Measurements from ENCODE around the gene RAB43.
"Not testable (repeated sequence)": the region's sequence is repeated elsewhere in the genome, so short reads cannot be mapped to it uniquely, and the experiment has no call there.

The RAB43 gene

DNA sequence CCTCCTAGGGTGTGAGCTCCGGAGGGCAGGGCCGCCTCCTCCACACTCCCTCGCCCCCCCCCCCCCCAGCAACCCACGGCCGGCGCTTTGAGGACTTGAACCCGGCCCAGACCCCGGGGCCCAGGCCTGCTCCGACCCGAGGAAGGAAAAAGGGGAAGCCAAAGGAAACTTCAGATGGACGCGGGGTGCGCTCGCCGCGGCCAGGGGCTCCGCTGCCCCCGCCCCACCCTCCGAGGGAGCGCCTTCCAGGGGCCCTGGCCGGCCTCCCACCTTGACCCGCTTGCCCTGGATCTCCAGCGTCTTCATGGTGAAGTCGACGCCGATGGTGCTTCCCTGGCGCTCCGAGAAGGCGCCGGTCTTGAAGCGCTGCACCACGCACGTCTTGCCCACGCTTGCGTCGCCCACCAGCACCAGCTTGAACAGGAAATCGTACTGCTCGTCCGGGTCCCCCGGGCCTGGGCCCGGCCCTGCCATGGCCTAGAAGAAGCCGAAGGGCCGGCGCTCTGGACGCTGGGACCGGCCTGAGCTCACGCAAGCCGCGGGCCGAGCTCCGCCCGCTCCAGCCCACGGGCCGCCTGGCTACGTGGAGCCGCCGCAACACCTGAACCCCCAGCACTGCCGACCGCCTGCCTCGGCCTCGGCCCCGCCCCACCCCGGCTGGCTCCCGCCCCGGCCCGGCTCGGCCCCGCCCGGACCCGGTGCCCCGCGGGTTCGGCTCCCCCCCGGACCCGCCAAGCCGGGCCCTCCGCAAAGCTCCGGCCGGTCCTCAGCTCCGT lies 400 bp downstream of the RAB43 start:
- DNase-seq = peak; percentile 36

DNA sequence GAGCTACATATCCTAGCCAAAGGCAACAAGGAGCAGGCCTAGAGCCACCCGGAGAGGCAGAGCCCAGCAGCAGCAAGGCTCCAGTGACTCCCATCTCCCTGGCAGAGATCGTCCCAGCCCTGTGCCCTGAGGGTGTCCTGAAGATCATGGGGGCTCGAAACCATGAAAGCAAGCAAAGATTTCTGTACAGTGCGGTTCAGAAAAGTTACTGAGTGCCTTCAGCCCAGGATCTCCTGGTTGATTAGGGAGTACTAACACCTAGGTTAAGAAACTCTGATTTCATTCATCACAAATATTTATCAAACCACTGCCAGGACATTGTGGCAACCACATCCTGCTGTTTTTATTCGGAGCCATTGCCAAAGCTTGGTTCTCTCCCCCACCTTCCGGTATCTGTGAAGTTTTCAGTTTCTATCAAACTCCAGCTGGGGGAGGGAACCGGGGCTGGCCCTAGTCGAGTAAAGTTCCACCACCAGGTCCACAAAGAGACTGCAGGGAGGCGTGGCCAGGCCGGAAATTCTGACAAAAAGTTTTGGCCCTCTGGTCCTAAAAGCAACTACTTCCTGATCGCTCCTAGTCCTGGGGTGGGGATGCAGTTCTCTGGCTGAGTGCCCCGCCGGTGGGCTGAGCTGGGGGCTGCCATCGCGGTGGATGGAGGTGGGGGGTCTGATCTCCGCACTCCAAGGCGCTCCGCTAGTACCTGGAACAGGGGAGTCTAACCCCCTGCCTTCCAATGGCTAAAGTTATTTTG lies 1.2 kb downstream of the RAB43 start:
- peak; percentile 96 for DNase-seq

DNA sequence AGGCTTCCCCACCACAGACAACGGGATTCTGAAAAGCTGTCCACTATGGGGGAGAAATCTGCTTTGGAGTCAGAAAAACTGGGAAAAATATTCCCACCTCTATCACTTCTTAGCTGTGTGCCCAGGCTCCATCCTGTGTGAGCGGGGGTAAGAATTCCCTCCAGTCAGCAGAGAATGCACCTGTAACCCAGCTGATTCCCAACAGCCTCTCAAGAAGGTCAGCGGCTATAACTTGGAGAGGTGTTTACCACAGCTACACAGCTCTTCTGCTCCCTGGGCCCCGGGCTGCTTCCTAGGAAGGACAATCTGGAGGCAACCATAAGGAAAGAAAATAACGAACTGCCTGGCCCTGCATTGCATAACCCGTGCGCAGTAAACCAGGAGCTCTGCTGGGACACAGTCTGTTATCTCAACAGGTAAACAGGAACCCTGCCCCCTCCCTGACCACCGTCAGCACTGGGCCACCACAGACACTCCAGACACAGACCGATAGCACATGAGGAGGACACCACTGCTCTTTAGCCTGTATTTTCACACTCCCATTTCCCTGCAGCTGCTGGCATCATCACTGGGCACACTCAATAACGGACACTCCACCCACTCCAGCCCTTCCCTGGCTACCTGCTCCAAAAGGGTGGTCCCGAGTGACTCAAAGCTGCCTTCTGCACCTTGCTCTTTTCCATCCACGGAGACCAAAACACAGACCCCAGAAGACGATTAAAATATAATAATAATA lies 2.1 kb downstream of the RAB43 start:
- DNase-seq = no peak

DNA sequence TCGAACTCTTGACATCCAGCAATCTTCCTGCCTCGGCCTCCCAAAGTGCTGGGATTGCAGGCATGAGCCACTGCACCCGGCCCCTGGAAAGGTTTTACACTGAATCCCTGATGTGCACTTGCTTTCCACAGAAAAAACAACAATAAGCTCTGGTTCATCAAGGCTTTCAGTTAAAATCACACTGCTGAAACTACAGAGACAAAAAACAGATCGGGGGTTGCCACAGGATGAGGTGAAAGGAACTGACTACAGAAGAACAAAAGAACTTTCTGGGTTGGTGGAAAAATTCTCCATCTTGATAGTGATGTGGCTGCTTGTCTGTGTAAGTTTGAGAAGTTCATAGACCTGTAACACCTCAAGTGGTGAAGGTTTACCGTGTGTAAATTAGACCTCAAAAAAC lies 2.9 kb downstream of the RAB43 start:
- DNase-seq = no peak

DNA sequence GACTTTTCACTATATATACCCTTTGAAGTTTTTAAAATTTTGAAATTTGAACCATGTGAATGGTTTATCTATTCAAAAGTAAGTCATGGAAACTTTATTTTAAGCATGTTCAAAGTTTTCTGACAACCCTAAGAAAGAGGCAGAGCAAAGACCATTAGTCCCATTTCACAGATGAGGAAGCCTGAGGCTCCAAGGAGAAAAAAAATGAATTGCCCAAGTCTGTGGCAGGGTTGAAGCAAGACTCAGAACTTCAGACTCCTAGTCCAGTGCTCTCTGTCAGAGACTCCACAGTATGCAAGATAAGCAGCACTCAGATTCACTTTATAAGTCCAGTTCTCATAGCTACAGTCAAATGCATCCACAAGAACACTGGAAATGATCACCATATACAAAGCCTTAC lies 4.5 kb downstream of the RAB43 start:
- DNase-seq = no peak

DNA sequence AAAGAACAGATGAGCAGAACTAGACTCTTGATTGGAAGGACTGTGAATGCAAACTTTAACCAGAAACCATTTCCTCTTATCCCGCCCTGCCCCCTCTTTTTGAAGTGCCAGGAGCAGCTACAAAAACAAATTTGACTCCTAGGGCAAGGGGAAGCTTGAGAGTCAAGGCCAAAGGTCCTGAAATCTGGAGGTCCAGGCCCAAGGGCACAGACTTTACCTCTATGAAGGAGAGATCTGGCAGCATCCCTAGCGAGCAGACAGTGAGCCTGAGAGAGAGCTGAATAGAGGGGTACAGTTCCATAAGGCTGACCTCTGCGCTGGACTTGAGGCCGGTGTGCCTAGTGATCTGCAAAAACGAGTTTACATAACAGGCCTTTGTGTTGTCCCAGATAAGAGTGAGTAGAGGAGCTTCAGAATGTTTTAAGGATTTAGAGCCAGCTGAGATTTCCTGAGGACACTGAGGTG lies 5.1 kb downstream of the RAB43 start:
- DNase-seq = no peak

DNA sequence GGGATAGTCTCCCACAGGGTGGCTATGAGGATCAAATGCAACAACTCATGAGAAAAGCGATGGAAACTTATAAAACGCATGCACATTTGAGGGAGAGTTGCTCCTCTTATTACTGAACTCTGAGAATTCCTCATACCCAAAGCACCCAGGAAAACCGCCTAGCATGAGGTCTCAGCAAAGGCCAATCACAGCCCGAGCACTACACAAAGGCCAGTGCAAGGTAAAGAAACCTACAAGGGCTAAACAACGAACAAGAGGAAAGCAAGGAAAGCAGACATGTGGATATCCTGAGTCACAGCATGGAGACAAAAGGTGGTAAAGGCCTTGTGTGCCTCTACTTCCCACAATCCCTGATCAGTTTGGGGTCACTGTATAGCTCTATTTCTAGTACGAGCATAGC lies 7.1 kb downstream of the RAB43 start:
- DNase-seq = no peak

DNA sequence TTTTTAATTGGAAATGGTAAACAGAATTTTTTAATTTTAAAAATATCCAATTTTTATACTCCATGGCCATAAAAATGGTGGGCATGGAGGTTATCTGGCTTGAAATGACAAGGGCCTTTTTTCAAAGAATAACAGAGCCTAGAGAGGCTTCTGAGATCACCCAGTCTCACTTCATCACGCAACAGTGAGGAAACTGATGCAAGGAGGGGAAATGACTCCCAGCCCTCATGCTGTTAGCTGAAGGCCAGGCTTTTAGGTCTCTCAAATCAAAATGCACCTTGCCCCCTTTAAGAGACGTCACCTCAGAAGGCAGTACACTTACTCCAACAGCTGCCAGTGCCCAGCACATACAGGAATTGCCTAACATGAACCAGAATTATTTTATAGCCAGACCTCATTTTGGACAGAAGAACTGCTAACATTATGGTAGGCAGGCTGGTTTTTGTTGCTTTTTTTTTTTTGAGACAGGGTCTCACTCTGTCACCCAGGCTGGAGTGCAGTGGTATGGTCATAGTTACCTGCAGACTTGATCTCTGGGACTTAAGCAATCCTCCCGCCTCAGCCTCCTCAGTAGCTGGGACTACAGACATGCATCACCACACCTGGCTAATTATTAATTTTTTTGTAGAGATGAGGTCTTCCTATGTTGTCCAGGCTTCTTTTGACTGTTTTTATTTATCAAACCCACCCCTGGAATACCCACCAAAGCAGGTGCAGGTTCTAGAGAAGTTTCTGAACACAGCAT lies 9.1 kb downstream of the RAB43 start:
- peak; percentile 15 for DNase-seq

DNA sequence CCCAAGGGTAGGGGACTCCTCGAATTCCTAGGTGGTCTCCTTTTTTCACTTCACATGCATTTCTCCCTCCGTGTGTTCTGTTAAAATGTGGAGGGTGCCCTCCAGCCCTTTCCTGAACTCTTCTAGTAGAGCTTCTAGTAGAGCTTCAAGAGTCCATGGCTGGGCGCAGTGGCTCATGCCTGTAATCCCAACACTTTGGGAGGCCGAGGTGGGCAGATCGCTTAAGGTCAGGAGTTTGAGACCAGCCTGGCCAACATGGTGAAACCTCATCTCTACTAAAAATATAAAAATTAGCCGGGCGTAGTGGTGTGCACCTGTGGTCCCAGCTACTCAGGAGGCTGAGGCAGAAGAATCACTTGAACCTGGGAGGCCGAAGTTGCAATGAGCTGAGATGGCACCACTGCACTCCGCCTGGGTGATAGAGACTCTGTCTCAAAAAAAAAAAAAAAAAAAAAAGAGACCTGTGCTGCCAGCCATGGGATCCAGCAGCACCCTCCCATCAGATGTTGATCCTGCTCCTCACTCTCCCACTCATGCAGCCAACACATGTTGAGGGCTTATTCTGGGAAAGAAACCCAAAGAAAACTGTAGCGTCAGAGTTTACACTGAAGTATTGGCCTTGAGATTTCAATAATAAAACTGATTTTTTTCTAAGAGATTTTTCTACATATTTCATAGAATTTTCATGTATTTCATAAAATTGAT lies 10.4 kb downstream of the RAB43 start:
- DNase-seq = not testable (repeated sequence)

DNA sequence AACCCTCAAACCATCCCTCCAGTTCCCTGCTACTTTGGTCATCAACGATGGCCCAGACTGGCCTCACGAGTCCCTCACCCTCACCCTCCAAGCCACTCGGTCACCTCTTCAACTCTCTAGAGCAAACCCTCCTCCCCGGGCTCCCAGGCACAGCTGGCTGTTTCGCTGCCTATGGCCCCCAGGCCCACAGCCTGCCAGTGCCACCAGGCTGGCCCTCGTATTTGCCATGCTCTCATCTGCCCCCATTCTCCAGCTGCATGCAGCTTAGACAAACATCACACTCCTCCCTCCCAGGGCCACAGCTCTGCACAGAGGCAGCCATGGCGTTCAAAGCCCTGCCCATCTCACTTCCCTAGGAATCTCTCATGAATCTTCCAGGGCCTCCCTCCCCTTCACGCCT lies 13.8 kb downstream of the RAB43 start:
- DNase-seq = no peak

DNA sequence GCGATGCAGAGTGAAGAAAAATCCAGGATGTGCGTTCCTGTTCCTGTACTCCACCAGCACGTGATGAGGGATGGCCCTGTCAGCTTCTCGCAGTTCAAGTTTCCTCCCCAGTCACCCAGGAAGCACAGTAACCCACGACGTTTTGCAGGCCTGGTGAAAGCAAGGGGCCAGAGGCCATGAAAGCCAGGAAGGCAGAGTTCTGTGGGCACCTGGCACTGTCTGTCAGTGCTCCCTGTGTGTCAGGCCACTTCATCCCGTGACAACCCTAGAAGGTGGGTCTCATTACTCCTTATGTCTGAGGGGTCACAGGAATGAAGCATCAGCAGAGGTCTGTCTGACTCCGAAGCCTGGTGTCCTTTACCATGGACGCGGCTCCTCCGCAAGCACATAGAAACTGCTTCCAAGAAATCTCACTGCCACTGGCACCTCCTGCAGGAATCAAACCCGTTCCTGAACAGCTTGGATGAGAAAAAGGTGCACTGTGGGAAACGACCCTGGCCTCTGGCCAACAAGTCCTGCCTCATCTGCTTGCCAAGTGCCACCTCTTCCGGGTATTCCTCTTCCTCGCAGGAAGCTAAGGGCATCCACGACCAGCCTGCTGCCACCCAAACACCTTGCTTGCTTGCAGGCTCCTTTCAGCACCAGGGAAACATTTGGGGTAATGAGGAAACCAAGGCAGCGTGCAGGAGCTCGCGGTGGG lies 14.6 kb downstream of the RAB43 start:
- DNase-seq = no peak

DNA sequence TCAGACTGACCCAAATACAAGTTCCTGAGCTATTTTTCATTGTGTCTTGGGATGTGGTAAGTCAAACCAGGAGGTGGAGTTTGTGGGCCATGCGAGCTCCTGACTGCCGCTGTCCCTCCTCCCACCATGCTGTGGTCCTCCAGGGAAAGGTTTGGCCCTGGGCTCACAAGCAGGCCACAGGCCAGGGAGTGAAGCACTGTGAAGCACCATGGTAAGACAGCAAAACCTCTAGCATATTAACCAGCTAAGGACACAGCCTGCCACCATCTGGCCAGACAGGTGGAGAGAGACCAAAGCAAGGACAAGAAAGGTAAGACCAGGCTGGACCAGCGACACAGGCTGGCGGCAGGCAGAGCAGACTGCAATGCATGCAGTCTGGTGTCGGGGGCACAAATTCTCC lies 15.3 kb downstream of the RAB43 start:
- no peak for DNase-seq

DNA sequence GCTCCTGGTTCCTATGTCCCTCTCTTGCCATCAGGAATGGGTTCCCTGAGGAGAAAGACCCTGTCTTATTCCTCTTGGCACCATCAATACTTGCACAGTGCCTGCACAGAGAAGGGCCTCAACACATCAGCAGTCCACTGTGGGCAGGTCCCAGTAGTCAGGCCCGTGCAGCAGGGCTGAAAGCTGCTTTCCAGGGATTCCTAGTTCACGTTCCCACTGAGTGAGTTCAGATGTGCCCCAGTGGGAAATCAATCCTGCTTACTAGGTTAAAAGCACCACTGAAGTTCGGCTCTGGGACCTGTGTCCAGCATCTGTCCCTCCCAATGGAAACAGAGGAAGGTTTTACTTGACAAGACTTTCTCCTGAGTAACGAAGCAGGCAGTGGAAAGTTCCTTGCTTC lies 15.7 kb downstream of the RAB43 start:
- DNase-seq = no peak

DNA sequence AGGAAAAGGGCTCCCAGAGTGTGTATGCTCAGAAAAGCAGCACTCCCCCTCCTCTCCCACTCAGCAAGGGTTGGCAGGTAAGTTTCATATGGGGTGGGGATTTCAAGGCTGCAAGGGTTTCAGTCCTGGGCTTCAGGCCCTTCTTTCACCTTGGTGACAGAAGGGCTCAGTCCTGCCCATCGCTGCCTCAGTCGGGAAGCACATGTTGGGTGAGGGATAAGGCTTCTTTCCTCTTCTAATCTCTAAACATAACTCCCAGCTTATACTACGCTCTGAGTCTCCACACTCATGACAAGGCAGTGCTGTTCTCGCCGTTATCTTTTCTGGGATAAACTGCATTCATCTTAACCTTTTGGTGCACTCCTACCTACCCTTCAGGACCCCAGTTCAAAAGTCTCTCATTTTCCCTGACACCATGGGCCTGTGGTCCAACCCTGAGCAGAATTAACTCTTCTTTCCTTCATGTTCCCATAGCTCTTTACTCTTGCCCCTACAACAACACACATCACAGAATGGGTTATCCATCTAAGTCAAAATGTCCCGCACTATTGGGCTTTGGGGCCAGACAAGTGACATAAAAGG lies 17.0 kb downstream of the RAB43 start:
- DNase-seq = no peak

DNA sequence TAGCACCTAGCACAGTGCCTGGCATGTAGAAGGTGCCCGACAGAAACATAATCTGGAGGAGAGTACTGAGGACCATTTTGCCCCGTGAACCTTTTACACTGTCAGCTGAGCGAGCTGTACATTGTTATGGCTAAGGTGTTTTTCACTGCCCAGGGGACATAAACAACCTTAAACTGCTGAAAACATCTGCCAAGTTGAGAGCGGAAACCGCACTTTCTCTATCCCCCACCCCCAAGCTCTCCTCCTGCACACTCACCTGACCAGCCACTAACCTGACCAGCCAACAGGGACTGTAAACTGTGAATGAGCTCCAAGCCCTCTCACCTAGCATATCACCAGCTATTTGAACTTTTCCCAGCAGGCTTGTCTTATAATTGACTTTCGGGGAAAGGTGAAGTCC lies 17.6 kb downstream of the RAB43 start:
- no peak for DNase-seq

DNA sequence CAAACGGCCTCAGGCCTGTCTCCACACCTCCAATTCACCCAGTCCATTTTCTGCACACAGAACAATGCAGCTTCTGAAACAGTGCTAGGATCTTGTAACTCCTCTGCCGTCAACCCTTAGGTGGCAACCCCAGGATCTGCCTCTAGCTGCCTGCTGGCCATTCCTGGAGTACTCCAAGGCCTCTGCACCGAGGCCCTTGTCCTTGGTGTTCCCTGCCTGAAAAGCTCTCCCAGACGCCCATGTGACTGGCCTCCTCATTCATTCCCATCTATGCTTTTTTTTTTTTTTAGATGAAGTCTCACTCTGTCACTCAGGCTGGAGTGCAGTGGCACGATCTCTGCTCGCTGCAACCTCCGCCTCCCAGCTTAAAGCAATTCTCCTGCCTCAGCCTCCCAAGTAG lies 18.3 kb downstream of the RAB43 start:
- no peak for DNase-seq

DNA sequence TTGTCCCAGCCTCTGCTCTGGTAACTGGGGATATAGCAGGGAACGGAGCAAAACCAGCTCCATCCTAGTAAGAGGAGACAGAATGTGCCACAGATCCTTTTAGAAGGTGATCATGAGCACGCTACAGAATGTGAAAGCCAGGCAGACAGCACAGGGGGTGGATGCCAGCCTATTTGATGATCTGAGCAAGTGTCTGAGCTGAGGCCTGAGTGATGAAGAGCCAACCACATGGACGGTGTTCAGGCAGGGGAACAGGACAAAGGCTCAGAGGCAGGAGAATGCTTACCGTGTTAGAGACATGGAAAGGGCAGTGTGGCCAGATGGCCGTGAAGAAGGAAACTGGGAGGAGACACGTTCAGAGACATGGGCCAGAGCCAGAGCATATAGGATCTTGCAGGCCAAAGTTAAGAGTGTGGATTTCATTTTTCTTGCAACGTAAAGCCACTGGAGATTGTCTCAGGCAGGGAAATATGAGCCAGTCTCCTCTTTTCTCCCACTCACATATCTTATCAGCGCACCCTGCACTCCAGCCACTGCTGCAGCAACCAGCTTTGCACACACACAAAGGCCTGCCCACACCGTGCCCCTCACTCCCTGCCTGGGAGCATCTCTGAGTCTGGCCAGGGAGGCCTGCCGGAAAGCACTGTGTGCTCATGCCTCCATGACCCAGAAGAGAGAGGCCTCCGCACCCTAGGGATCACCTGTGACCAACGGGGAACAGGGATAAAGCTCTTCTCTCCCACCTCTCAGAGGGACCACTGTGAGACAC lies 20.1 kb downstream of the RAB43 start:
- DNase-seq = peak; percentile 31

DNA sequence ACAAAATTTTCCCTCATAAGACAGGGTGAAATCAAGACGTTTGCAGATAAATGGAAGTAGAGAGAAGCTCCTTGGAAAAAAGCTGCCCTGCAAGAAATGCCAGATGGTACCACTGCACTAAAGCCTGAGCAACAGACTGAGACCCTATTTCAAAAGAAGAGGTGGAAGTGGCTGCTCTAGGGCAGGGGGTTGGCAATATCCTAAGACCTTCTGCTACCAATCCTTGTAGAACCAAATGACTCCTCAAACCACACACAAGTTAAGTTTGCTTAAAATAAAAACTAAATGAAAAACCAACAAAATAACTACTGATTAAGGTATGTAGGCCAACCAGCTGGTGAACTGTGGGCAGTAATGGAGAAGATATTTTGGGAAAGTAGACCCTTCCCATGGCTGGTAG lies 21.3 kb downstream of the RAB43 start:
- DNase-seq = no peak

DNA sequence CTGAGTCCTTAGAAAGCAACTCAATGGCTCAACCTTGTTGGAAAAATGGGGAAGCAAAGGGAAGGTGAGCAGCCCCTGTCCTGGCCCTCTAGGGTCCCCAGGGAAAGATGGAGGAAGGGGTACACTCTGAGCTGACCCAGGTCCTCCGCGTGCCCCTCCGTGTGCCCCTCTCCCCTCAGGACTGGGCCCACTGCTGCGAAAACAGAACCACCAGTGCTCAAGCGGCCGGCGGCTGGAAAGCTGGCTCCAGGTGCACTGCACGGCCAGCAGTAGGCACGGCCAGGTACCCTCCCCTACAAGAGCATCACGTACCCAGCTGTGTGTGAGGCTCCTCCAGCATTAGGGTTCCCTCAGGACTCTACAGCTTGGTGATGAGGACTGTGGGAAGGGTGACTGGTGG lies 26.3 kb downstream of the RAB43 start:
- no peak for DNase-seq

DNA sequence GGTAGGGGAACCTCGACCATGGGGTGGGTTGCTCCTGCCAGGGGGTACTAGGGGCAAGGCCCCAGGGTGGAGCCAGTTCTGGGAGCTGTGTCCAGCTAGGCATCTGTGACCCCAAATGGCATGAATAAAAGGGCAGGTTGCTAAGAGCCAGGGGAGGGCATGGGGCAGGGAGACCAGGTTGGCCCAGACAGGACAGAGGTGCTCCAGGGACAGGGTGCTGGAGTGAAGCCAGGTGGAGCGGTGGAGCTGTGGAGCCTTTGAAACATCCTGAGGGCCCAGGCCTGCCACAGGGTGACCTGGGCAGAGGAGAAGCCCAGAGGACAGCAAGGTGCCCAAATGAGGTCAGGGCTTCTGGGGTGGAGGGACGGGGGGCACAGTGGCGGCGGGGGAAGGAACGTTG lies 33.3 kb downstream of the RAB43 start:
- not testable (repeated sequence) for DNase-seq

DNA sequence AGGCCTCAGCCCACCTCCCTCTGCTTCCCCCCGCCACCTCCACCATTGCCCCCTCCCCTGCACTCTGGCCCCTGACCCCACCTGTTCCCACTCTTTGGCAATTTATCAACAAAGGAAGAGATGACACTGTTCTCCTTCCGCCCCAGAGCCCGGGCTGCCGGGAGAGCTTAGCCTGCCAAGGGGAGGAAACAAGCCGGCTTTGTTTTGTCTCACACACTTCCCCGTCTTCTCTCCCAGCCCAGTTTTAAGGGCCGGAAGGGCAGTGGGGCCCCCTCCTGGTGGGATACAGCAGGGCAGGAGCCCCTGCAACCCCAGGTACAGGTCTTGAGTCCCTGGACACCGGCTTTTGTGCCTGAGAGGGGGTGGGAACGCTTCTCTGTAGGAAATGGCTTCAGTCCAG lies 33.7 kb downstream of the RAB43 start:
- DNase-seq = peak; percentile 65

All from hematopoietic multipotent progenitor cell treated with erythropoietin and hydrocortisone succinate and interleukin-3 and kit ligand, for 6 days (in vitro differentiated cells).